MM.1S (cell line): ENCODE measurements around the gene OLFML2B.

Experiments
- CTCF ChIP-seq: fragments of 300-600 bp; sonication (generic); IDR thresholded peaks from 2 replicates; pipeline ENCODE4 v1.5.1; 2016; ENCODE audit warnings: antibody characterized with exemption, low read length, mixed read lengths
- EZH2 ChIP-seq: fragments of 300-600 bp; sonication (generic); optimal IDR thresholded peaks from 2 replicates; pipeline ENCODE3; 2017; ENCODE audit warnings: low read depth, mild to moderate bottlenecking, antibody characterized with exemption, low read length, mixed read lengths
- EZH2phosphoT487 ChIP-seq: fragments of 300-600 bp; sonication (generic); IDR thresholded peaks from 2 replicates; pipeline ENCODE4 v1.6.1; 2018; ENCODE audit warnings: antibody characterized with exemption, low read length

- TF ChIP-seq CTCF, result no peak
- TF ChIP-seq EZH2phosphoT487, result no peak
- TF ChIP-seq EZH2, result no peak
Measured at GRCh38 chr1:162036163-162036562, 12.5 kb upstream of the OLFML2B start.
